ENCODE results near the gene GNB1L.

The GNB1L gene

DNA sequence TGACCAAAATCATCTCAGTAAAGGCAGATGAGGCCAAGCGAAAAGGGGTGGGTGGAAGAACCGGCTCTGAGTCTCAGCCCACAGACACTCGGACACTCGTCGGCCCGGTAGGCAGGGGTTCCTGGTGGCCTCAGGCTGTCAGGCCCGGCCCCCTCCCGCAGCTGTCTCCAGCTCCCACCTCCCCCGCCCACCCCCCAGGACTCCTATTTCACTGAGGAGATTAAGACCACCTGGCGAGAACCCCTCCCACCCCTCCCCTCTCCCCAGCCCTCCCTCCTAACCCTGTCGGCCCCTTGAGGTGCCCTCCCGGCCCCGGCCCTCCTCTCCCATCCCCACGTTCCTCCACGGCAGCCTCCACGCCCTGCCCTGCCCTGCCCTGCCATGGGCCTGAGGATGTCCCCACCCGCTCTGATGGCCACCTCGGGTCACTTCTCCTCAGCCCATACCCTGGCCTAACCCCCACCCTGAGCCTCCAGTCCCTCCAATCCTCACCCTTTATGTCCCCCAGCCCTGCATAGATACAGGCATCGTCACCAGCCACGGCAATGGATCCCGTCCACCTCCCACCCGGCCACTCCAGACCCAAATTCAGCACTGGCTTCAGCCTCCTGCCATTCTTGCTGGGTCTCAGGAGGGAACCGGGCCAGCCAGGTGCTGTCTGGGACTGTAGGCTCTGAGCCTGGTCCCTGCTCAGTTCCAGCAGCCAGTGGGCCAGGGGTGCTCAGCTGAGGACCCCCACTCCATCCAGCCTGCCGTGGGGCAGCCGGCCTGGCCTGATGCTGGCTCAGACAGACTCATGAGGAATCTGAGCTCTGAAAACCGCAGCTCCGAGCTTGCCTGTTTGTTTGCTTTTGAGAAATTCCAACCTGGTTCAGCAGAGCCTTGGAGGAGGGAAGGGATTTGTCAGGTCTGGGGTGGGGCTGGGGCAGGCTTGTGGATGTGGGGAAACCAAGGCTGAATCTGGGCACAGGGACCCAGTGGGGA lies 103.9 kb downstream of the GNB1L start:
- Histone ChIP-seq H3K27ac (ENCODE audit: low read depth, low read length) (no peak overlapping the region), H3K27me3 (ENCODE audit: insufficient read depth, low read length) (peaks cover 29% of the 10 kb centered on the region), H3K36me3 (ENCODE audit: control insufficient read depth in 1 of 2, insufficient read depth in 2 of 2, low read length in 2 of 2) (no peaks in the 10 kb centered on the region), H2AFZ (ENCODE audit: insufficient read depth, low read length, poor library complexity) (no peak overlapping the region), H3K18ac (ENCODE audit: low read length) (no peak overlapping the region), H3K4ac (ENCODE audit: low read depth, low read length) (no peak overlapping the region), H3K4me3 (ENCODE audit: low read depth, low read length) (no peak overlapping the region), H2BK12ac (ENCODE audit: low read length) (no peak overlapping the region), H3K79me1 (ENCODE audit: low read length) (peaks cover 8% of the 10 kb centered on the region), H4K91ac (ENCODE audit: low read depth, low read length) (peak overlapping the region; percentile 48), H3K79me2 (ENCODE audit: control insufficient read depth, insufficient read depth, low read length, poor library complexity) (no peaks in the 10 kb centered on the region), H4K12ac (ENCODE audit: low read depth, low read length) (no peak overlapping the region), H2BK120ac (ENCODE audit: insufficient read depth, low read length, poor library complexity) (no peak overlapping the region), H3K23ac (ENCODE audit: low read length) (no peak overlapping the region), H3K14ac (ENCODE audit: low read length) (peak overlapping the region; percentile 23), H3K9me3 (ENCODE audit: insufficient read depth, low read depth, low read length) (peaks cover 10% of the 10 kb centered on the region), H2AK5ac (ENCODE audit: low read length) (no peak overlapping the region), H3K4me1 (ENCODE audit: control insufficient read depth in 1 of 2, insufficient read depth in 2 of 2, low read length in 2 of 2) (peaks cover 6 to 8% of the 10 kb centered on the region in 2 experiments), H4K8ac (ENCODE audit: low read depth, low read length) (no peak overlapping the region), H3K9ac (ENCODE audit: low read length) (no peak overlapping the region), H3K4me2 (ENCODE audit: low read length) (no peak overlapping the region), H2BK5ac (ENCODE audit: low read depth, low read length, poor library complexity) (no peak overlapping the region)
- no peak for DNase-seq
- WGBS (ENCODE audit: extremely low coverage, insufficient coverage, insufficient read length): no CpG with 5 or more reads among the region's 27 CpGs

DNA sequence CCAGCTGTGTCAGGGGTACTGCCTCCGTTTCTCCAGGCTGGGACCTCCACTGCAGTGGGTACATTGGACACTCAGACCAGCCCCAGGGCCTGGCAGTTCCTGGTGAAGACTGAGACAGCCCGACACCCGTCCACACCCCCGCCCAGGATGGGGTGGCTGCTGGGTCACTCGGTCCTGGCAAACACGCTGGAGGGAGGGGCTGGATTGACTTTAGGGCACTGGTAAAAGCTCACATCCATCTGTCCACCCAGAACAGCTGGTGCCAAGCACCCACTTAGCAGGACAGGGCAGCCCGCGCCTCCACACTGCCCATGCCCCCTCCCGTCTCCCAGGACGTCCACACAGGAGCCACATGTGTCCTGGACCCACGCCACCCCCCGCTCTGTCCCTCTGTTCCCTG lies 104.8 kb downstream of the GNB1L start:
- H3K4me3 ChIP-seq (ENCODE audit: low read depth, low read length): no peak overlapping the region
- H3K27me3 ChIP-seq (ENCODE audit: insufficient read depth, low read length): peaks cover 19% of the 10 kb centered on the region
- no peak overlapping the region for H3K14ac ChIP-seq (ENCODE audit: low read length)
- WGBS (ENCODE audit: extremely low coverage, insufficient coverage, insufficient read length): no CpG with 5 or more reads among the region's 12 CpGs
- no peak overlapping the region for H4K8ac ChIP-seq (ENCODE audit: low read depth, low read length)
- no peak for DNase-seq
- H2BK5ac ChIP-seq (ENCODE audit: low read depth, low read length, poor library complexity): no peak overlapping the region
- no peak overlapping the region for H2AK5ac ChIP-seq (ENCODE audit: low read length)
- H2AFZ ChIP-seq (ENCODE audit: insufficient read depth, low read length, poor library complexity): no peak overlapping the region
- H3K4ac ChIP-seq (ENCODE audit: low read depth, low read length): no peak overlapping the region
- H3K18ac ChIP-seq (ENCODE audit: low read length): no peak overlapping the region
- no peak overlapping the region for H3K27ac ChIP-seq (ENCODE audit: low read depth, low read length)
- no peak overlapping the region for H4K12ac ChIP-seq (ENCODE audit: low read depth, low read length)
- peaks cover 11% of the 10 kb centered on the region for H3K79me1 ChIP-seq (ENCODE audit: low read length)
- no peak overlapping the region for H2BK12ac ChIP-seq (ENCODE audit: low read length)
- no peaks in the 10 kb centered on the region for H3K36me3 ChIP-seq (ENCODE audit: control insufficient read depth in 1 of 2, insufficient read depth in 2 of 2, low read length in 2 of 2)
- no peaks in the 10 kb centered on the region for H3K79me2 ChIP-seq (ENCODE audit: control insufficient read depth, insufficient read depth, low read length, poor library complexity)
- H2BK120ac ChIP-seq (ENCODE audit: insufficient read depth, low read length, poor library complexity): no peak overlapping the region
- H3K23ac ChIP-seq (ENCODE audit: low read length): no peak overlapping the region
- H3K4me2 ChIP-seq (ENCODE audit: low read length): no peak overlapping the region
- H3K9me3 ChIP-seq (ENCODE audit: insufficient read depth, low read depth, low read length): peaks cover 9% of the 10 kb centered on the region
- no peak overlapping the region for H3K9ac ChIP-seq (ENCODE audit: low read length)
- H4K91ac ChIP-seq (ENCODE audit: low read depth, low read length): no peak overlapping the region
- peaks cover 8 to 11% of the 10 kb centered on the region in 2 experiments for H3K4me1 ChIP-seq (ENCODE audit: control insufficient read depth in 1 of 2, insufficient read depth in 2 of 2, low read length in 2 of 2)

DNA sequence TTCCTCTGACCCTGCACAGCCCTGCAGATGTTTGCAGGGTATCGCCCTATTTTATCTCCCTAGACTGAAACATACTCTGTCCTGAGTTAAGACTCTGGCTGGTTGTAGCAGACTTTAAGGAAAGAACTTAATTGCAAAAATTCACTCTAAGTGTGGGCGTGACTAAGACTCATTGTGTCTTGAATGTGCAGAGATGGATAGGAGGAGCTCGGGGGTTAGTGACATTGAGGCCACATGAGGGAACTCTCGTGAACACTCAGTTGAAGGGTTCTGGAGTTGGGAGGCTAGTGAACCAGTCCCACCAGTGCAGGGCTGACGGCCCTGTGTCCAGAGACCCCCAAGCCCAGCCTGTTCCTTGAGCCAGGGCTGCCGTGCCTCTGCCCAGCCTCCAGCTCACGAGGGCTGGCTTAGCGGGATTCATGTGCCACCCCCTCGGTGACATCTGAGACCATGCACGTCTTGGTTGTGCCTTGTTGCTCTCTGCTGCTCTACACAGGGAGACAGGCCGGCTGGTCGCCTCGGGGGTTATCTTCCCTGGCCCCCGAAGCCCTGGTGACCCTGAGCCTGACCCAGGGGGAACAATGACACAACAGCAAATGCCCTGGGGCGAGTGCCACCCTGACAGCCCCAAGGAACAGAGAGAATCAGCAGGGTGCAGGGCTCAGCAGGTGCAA lies 105.5 kb downstream of the GNB1L start:
- Histone ChIP-seq H3K23ac (ENCODE audit: low read length) (no peak overlapping the region), H2AFZ (ENCODE audit: insufficient read depth, low read length, poor library complexity) (no peak overlapping the region), H3K18ac (ENCODE audit: low read length) (no peak overlapping the region), H3K4me2 (ENCODE audit: low read length) (no peak overlapping the region), H2BK12ac (ENCODE audit: low read length) (no peak overlapping the region), H4K8ac (ENCODE audit: low read depth, low read length) (no peak overlapping the region), H3K27ac (ENCODE audit: low read depth, low read length) (no peak overlapping the region), H3K9ac (ENCODE audit: low read length) (no peak overlapping the region), H3K9me3 (ENCODE audit: insufficient read depth, low read depth, low read length) (peaks cover 3% of the 10 kb centered on the region), H3K36me3 (ENCODE audit: control insufficient read depth in 1 of 2, insufficient read depth in 2 of 2, low read length in 2 of 2) (no peaks in the 10 kb centered on the region), H2AK5ac (ENCODE audit: low read length) (no peak overlapping the region), H3K4me1 (ENCODE audit: control insufficient read depth in 1 of 2, insufficient read depth in 2 of 2, low read length in 2 of 2) (peaks cover 8 to 11% of the 10 kb centered on the region in 2 experiments), H3K79me1 (ENCODE audit: low read length) (peaks cover 11% of the 10 kb centered on the region), H3K14ac (ENCODE audit: low read length) (no peak overlapping the region), H3K4me3 (ENCODE audit: low read depth, low read length) (peak overlapping the region; percentile 39), H2BK120ac (ENCODE audit: insufficient read depth, low read length, poor library complexity) (no peak overlapping the region), H3K4ac (ENCODE audit: low read depth, low read length) (no peak overlapping the region), H3K79me2 (ENCODE audit: control insufficient read depth, insufficient read depth, low read length, poor library complexity) (no peaks in the 10 kb centered on the region), H3K27me3 (ENCODE audit: insufficient read depth, low read length) (peaks cover 12% of the 10 kb centered on the region), H2BK5ac (ENCODE audit: low read depth, low read length, poor library complexity) (no peak overlapping the region), H4K91ac (ENCODE audit: low read depth, low read length) (no peak overlapping the region), H4K12ac (ENCODE audit: low read depth, low read length) (no peak overlapping the region)
- DNase-seq: no peak
- no CpG with 5 or more reads among the region's 15 CpGs for WGBS (ENCODE audit: extremely low coverage, insufficient coverage, insufficient read length)

DNA sequence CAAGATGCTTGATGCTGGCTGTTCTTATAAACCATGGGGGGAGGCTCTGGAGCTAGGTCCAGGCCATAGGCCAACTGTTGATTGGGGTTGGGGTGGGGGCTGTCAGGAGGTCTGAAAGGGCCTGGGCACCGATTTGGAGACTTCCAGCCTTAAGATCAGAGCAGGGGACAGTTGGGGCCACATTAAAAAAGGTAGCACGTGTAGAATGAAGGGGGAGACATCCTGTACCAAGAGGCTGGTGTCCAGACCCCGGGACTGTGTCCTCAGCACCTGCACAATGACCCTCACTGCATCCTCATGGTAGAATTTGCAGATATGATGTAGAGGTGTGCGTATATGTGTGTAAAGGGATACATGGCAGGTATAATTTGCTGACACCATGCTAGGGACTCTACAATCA lies 106.5 kb downstream of the GNB1L start:
- H3K36me3 ChIP-seq (ENCODE audit: control insufficient read depth in 1 of 2, insufficient read depth in 2 of 2, low read length in 2 of 2): no peaks in the 10 kb centered on the region
- peaks cover 4% of the 10 kb centered on the region for H3K27me3 ChIP-seq (ENCODE audit: insufficient read depth, low read length)
- peaks cover 8 to 11% of the 10 kb centered on the region in 2 experiments for H3K4me1 ChIP-seq (ENCODE audit: control insufficient read depth in 1 of 2, insufficient read depth in 2 of 2, low read length in 2 of 2)
- no peak overlapping the region for H3K4me3 ChIP-seq (ENCODE audit: low read depth, low read length)
- no peak overlapping the region for H2BK5ac ChIP-seq (ENCODE audit: low read depth, low read length, poor library complexity)
- H3K27ac ChIP-seq (ENCODE audit: low read depth, low read length): no peak overlapping the region
- no peak overlapping the region for H2BK120ac ChIP-seq (ENCODE audit: insufficient read depth, low read length, poor library complexity)
- no peak overlapping the region for H3K18ac ChIP-seq (ENCODE audit: low read length)
- no peak overlapping the region for H2AFZ ChIP-seq (ENCODE audit: insufficient read depth, low read length, poor library complexity)
- no peaks in the 10 kb centered on the region for H3K79me2 ChIP-seq (ENCODE audit: control insufficient read depth, insufficient read depth, low read length, poor library complexity)
- peaks cover 3% of the 10 kb centered on the region for H3K9me3 ChIP-seq (ENCODE audit: insufficient read depth, low read depth, low read length)
- no peak for DNase-seq
- no peak overlapping the region for H2BK12ac ChIP-seq (ENCODE audit: low read length)
- no peak overlapping the region for H3K23ac ChIP-seq (ENCODE audit: low read length)
- H2AK5ac ChIP-seq (ENCODE audit: low read length): no peak overlapping the region
- no peak overlapping the region for H3K4me2 ChIP-seq (ENCODE audit: low read length)
- no peak overlapping the region for H3K9ac ChIP-seq (ENCODE audit: low read length)
- no CpG with 5 or more reads among the region's 4 CpGs for WGBS (ENCODE audit: extremely low coverage, insufficient coverage, insufficient read length)
- H3K4ac ChIP-seq (ENCODE audit: low read depth, low read length): no peak overlapping the region
- H3K79me1 ChIP-seq (ENCODE audit: low read length): peaks cover 11% of the 10 kb centered on the region
- no peak overlapping the region for H4K12ac ChIP-seq (ENCODE audit: low read depth, low read length)
- no peak overlapping the region for H4K8ac ChIP-seq (ENCODE audit: low read depth, low read length)
- no peak overlapping the region for H3K14ac ChIP-seq (ENCODE audit: low read length)
- H4K91ac ChIP-seq (ENCODE audit: low read depth, low read length): no peak overlapping the region

Data from trophoblast cell (in vitro differentiated cells and primary cell).